ENCODE data around the gene GUCY1A2.
A peak's percentile ranks its signal among the peaks of the same experiment; 100 is the strongest.
"Not testable (repeated sequence)": the region's sequence is repeated elsewhere in the genome, so short reads cannot be mapped to it uniquely, and the experiment has no call there.

The GUCY1A2 gene

GRCh38 chr11:107018219-107018901 lies at the start of gene GUCY1A2:
Gene GUCY1A2, minus strand, starts transcription at chr11:107018476. Its CDS starts 421 bp downstream, at chr11:107018055.
- DNase-seq: peak; percentile 86

DNA sequence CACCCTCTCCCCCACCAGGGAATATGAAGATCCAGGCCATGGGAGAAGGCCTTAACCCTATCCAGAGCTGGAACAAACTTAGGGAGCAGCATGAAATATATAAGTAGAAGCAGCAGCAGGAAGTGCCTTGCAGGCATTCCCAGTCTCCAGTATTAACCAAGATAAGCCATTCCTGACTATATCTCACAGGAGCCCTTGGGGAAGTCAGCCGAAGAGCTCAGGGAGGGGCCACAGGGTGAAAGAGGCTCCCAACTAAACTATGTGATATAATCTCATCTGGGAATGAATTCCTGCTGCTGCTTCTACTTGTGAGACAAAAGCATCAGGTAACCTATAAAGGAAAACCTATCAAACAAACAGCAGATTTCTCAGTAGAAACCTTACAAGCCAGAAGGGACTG lies 36.1 kb upstream of the GUCY1A2 start:
- DNase-seq: no peak

DNA sequence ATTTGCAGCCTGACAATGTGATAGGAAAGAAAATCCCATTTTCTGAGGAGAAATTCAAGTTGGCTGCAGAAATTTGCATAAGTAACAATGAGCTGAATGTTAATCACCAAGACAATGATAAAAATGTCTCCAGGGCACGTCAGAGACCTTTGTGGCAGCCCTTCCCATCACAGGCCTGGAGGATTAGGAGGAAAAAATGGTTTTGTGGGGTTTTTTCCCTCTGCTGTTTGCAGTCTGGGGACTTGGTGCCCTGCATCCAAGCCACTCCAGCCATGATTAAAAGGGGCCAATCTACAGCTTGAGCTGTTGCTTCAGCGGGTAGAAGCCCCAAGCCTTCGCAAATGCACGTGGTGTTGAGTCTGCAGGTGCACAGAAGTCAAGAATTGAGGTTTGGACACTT lies 33.1 kb upstream of the GUCY1A2 start:
- not testable (repeated sequence) for DNase-seq

DNA sequence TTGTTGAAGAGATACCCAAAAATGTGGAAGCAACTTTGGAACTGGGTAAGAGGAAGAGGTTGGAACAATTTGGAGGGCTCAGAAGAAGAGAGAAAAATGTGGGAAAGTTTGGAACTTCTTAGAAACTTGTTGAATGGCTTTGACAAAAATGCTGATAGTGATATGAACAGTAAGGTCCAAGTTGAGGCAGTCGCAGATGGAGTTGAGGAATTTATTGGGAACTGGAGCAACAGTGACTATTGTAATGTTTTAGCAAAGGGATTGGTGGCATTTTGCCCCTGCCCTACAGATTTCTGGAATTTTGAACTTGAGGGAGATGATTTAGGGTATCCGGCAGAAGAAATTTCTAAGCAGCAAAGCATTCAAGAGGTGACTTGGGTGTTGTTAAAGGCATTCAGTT lies 32.6 kb upstream of the GUCY1A2 start:
- not testable (repeated sequence) for DNase-seq

DNA sequence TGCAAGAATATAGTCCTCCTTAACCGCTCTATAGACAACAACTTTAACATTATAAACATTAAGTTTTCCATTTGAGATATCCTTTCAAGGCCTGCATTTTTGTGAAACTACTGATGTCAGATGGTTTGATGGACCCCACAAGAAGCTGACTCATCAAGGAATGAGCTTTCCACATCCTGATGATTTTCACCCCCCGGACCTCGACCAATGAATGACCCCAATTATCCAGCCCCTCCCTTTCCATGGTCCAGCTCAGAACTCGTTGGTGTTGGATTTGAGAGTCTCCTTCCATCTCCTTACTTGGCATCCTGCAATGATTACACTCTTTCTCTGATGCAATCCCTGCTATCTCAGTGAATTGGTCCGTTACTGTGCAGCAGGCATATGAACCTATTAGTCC lies 31.8 kb upstream of the GUCY1A2 start:
- no peak for DNase-seq

DNA sequence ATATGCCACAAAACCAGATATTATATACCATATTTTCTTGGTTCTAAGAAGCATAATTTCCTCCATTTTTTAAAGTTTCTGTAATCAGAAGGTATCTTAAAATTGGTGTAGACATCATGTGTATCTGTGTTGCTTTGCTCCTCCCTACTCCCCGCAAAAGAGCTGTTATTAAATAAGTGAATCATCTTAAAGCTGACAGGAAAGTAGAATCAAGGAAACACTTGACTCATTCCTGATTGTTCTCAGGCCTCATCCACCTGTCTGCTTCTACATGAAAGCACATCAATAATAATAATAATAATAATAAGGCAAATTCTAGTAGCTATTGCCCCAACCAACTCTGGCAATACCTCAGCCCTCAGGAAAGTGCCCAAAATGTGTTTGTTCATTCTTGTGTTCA lies 26.2 kb upstream of the GUCY1A2 start:
- no peak for DNase-seq

DNA sequence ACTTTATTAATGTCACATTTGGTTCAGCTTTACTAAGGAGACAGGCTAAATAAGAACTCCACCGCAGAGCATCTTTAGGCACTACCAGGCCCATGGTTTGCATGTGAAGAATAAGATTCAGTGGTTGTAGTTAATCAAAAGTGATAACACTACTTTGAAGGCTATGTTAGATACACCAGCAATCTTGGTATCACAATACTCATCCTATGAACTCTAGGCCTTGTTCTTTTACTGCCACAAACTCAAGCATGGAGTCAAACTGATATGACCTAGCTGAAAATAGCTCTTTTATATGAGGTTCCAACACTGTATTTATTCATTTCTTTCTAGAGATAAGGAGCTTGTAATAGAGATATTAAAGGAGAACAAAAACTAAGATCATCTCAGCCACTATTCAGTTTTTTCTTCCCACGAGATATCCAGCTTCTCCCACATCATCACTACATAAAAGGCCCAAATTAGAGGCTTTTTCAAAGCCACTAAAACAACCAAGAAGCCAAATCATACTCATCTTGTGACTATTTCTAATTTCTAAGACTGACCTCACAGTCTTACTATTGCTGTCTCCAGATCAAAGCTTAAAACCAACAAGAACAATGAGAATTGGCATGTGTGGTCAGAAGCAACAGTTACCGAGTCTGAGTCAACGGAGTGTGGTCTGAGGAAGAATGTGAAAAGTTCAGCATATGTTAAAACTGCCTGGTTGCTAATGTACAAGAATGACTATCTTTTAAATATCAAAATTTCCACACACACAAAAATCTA lies 25.1 kb upstream of the GUCY1A2 start:
- no peak for DNase-seq

GRCh38 chr11:107042748-107043147 lies 24.5 kb upstream of the GUCY1A2 start:
- peak; percentile 32 for DNase-seq

- no peak for DNase-seq
Measured at GRCh38 chr11:107041088-107041444, 22.8 kb upstream of the GUCY1A2 start.

DNA sequence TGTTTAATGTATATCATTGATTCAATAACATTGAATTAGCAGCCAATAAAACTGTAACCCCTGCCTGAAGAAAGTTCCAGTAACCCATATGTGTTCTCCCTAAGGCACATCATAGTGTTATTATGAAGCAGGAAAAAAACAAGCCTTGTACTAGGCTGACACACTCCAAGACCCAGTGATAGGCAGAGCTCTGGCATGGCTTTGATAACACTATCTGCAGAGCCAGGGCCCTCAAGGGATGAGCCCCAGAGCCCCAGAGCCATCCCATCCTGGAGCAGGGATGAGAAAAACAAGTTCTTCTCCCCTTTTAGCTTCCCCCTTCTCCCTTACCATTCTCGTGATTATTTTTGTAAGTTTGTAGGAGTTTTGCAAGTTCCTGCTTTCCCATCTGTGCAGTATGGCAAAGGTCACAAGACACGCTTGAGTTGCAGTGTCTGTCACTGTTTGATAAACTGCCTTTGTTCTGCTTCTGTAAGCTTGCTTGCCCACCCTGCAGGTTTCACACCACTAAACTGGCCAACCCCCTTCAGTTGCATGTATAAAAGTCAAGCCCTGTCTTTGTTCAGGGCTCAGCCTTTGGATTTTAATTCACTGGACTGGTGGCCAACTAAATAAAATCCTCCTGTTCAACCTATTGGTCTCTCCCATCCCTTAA lies 22.3 kb upstream of the GUCY1A2 start:
- no peak for DNase-seq

DNA sequence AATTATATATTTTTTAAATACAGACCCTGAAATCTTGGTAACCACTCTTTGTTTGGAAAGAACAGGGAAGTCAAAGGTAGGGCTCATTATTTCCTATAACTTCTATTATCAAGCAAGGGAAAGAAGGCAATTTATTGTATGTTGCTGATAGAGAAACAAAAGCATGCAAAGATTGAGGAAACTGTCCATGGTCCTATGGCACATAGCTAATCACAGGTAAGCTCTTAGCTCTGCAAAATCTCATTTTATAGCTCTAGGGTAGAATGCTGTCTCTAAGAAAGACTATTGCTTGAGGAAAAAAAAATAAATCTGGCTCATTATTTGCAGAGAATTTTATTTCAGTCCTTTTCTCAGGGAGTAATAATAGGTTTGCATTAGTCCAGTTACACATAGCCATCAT lies 7.4 kb upstream of the GUCY1A2 start:
- DNase-seq: no peak

- DNase-seq: no peak
Measured at GRCh38 chr11:107020594-107020993, 2.3 kb upstream of the GUCY1A2 start.

- peak; percentile 92 for DNase-seq
Measured at GRCh38 chr11:107018902-107019493, 722 bp upstream of the GUCY1A2 start.

GRCh38 chr11:107017433-107018218 lies 650 bp downstream of the GUCY1A2 start:
- DNase-seq: peak; percentile 91

DNA sequence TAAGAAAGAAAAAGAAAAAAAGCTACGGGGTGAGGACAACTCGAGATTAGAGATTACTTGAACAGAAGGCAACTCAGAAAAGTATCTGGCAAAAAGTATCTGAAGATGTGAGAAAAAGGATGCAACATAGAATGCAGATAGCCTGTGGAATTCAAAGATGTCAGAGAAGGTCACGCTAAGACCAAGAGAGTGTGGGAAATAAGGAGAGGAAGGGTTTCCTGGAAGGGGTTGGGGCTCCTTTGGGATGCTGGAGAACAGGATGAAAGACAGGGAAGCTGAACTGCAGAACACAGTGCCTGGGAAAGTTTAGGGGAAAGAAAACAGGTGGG lies 1.2 kb downstream of the GUCY1A2 start:
- no peak for DNase-seq

DNA sequence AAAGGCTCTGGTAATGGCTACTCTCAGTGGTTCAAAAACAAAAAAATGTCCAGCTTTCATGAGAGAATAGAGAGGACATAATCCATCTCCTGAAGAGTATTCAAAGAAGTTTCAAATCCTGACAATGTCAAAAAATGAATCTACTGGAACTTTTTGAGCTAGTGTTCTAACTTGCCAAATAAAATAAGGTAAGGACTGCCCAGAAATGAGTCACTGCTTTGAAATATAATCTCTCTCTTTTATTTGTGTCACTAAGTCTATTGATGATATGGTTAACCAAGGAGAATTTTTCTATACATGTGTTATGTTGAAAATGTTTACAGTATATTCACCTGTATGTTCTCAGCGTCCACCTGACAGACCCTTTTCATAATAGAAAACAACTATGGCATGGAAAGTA lies 3.4 kb downstream of the GUCY1A2 start:
- DNase-seq: no peak

GRCh38 chr11:107011977-107012376 lies 6.3 kb downstream of the GUCY1A2 start:
- DNase-seq: no peak

DNA sequence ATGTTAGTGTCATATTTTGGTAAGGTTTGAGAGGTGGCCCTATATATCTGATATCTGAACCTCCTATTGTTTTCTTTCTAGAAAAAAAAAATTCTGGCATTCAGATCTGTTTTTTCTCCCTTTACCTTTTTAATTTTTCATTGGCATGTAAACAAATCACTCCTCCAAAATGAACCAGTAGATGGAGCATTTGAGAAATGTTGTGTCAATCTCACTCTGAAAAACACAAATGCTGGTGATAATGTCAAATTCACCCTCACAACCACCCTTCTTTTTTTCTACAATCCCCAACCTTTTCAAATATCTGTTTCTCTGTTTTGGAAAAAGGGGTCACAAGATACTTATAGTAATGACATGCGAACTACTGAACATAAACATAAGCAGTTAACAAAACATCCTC lies 9.1 kb downstream of the GUCY1A2 start:
- DNase-seq: no peak

DNA sequence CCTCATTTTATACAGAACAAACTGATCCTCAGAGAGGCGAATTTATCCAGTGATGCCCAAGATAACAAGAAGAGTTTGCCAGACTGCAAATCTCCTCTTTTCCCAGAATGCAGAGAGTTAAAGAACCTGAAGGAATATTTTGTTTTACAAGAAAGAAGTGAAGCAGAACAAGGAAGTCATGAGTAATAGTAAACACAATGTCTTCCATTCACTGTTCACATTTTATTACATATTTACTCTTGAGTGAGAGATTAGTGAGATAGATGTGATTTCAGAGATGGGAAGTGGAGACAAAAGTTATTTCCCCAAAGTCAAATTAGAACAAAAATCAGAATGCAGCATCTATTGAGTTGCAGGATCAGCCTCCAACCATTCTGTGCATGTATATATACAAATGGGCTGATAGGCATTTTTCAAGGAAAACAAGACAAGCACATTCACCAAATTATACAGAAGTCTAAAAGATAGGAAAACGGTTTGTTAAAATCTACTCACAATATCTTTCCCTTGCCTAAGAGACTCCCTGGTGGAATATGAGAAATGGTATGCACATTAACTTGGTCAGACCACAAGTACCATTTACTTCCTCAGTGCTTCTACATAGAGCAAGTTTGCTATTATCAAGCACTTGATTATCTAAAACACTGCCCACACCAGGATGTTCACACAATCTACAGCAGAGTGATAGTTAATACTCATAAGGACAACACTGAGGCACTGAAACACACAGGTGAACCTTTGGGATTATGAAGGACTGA lies 12.0 kb downstream of the GUCY1A2 start:
- no peak for DNase-seq

GRCh38 chr11:106999196-106999595 lies 19.1 kb downstream of the GUCY1A2 start:
- no peak for DNase-seq

GRCh38 chr11:106998916-106999188 lies 19.4 kb downstream of the GUCY1A2 start:
- no peak for DNase-seq

DNA sequence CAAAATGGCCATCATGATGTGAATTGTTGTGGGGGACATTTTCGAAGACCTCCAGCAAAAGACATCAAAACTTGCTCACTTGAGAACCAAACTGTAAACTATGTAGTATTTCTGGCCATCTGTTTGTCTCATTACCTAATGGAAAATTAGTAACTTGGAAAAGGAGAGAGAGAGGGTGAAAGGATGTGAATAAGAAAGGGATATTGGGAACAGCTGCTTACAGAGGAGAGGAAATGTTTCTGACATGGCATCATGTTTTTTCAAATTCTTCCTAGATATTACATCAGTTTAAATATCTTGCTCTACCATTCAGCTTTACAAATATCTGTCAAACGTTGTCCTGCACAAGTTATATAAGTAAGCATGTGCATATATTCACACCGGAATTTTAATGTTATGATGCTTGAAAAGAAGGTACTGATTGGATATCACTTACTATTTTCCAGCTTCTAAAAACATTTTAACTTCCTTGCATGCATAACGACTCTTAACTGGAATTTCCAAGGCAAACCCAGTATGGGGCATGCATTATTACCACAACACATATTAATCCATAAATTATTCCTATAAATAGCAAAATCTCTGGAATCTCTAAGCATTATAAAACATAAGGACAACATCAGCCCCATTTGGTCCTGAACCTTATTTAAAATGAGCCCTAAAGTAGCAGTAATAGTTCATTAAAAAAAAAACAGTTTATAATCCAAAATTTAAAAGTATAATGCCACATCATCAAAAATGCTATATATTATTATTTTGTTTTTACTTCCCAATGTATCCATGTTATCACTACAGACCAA lies 20.0 kb downstream of the GUCY1A2 start:
- DNase-seq: no peak

Measured in eye (tissue), 1 donor.